Head of caudate nucleus (tissue), 42 donors: ENCODE data around the gene CHST10.

Experiments
- DNase-seq, 42 donors: peaks; one replicate each; pipeline versions ENCODE4 v3.0.0 to v3.0.0-alpha.2; 2020 to 2021; ENCODE audit warnings: mixed read lengths in 7 of 42
- intact Hi-C: fragments of 100-400 bp; cut with DNase I; formaldehyde crosslinking; loops from one replicate; pipeline ENCODE4 v1.15.0; 2022

CHST10 gene

GRCh38 chr2:100399714-100400113 is 17.8 kb downstream of the CHST10 start:
- no peak for DNase-seq
- intact Hi-C loops, result no loop called here

DNA sequence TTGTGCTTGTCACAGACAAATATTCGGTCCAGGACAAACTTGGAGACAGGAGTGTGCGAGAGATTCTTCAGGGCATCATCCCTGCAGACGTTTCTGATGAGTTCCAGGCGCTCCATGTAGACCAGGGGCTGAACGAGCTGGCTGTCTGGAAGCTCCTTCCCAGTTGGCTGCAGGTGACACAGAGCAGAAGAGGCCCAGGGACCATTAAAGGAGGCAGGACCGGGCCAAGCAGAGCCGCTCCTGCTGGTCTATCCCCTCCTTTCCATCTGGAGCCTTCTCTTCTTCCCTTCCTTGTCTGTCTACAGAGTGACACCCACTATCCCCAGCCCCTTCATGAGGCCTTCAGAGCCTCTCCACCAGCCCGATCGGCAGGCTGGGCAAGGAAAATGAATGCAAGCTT is 19.5 kb downstream of the CHST10 start:
- intact Hi-C loops, result no loop called here
- no peak for DNase-seq

DNA sequence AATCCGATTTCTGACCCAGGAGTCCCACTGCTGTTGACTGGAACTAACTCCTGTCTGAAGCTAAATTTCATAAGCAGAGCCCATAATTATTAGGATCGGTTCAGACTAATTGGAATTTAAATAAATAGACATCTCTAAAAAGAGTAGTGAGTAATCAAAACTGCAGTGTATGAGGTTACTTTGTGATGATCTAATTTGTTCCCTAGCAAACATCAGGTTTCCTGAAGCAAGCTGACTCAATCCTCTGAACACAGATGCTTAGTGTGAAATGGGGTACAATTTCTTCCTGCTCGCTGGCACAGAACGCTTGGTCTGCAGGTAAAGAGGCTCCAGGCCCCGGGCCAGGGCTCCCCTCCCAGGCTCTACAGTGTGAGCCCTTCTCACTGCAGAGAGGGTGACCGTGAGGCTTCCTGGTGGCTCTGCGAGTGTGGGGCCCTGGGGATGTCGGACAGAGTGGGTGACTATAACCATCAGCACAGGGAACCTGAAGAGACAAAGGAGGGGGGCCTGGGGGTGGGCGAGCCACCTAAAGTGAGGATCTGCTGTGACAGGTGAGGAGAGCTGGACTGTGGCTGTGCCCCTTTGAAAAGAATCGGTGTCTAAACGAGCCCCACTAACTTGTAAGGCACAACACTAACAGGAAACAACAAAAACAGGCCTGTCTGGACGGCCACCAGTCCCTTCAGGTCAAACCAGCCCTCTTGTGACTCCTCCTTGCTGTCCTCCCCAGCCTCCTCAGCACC is 20.2 kb downstream of the CHST10 start:
- intact Hi-C loops, result no loop called here
- DNase-seq, result peak in 1 of 42 donors; percentile 42

DNA sequence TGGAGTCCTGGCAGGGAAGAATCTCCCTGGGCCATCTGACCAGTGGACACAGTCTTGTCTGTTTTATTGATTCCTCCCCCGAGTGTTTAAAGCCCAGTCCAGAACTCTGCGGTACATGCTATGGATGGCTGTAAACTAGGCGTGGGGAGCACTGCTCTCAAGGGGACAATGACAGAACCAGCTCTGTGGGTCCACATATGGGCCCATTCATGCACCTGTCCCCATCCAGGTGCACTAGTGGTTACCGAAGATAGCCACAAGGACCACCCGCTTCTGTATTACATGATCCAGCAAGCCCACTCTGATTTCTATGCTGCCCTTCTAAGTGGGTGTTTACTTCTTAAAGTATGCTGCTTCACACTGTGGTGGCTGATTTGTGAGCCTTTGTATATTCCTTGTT is 21.0 kb downstream of the CHST10 start:
- DNase-seq, result peak in 2 of 42 donors; percentile 21 to 27
- intact Hi-C loops, result no loop called here

- DNase-seq, result peak in 3 of 42 donors; percentile 35 to 43 (median 39)
- intact Hi-C loops, result no loop called here
These were observed 21.7 kb downstream of the CHST10 start for GRCh38 chr2:100395532-100396350.

DNA sequence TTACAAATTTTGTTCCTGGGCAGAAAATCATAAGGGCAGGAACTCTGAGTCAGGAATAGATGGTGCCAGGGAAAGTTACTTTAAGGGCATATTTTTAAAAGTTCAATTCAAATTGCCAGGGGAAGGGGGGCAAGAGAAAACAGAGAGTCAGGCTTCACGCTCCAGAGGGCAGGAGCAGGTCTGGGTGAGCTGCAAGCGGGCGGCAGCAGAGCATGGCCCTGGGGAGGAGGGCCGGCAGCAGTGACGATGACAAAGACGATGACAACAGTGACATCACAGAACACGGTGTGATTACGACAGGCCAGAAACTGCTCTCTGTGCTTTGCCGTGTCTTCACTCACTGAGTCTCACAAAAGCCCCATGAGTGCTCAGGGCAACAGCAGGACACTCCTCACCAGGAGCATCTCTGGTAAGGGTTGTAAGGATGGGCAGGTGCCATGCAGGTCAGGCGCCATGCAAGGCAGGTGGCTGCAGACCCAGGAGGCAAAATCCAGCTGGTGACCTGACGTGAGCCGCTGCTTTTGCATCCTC is 23.3 kb downstream of the CHST10 start:
- intact Hi-C loops, result no loop called here

DNA sequence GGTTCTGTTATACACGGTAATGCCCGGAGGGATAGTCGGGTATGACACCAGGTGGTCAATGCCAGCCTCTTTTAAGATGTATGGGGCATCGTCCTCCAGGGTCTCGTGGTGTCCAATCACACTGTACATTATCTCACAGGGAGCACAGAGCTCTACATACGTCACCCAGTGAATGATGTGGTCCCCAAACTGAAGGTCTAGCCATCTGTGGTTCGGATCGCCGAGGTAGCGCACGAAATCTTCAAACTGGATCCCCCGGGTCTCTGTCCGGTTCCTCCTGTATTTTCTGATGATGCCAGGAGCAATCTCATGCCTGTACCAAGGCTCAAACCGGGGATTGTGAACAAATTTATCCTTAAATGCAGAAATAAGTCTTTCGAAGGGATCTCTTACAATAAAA is 24.1 kb downstream of the CHST10 start:
- intact Hi-C loops, result no loop called here
- peak in 1 of 42 donors; percentile 10 for DNase-seq

More for the DNA sequence above, 23.3 kb downstream of the CHST10 start:
- peak in 1 of 42 donors; percentile 45 for DNase-seq

DNA sequence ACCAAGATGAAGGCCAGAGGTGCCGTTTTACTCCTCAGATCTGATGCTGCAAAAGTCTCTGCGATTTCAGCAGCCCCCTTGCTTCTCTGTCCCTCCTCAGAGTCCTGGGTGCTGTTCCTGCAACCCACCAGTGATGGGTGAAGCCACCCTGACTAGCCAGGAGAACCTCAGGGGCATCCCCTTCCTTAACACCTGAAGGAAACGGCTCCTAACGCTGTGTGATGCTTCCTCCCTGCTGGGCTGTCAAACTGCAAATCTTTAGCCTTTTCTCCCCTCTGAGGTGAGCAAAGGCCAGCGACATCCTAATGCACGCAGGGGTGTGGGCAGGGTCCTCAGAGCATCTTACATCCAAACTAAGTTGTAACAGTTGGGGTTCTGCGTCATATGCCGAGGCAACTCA is 24.8 kb downstream of the CHST10 start:
- peak in 1 of 42 donors; percentile 12 for DNase-seq
- intact Hi-C loops, result no loop called here

DNA sequence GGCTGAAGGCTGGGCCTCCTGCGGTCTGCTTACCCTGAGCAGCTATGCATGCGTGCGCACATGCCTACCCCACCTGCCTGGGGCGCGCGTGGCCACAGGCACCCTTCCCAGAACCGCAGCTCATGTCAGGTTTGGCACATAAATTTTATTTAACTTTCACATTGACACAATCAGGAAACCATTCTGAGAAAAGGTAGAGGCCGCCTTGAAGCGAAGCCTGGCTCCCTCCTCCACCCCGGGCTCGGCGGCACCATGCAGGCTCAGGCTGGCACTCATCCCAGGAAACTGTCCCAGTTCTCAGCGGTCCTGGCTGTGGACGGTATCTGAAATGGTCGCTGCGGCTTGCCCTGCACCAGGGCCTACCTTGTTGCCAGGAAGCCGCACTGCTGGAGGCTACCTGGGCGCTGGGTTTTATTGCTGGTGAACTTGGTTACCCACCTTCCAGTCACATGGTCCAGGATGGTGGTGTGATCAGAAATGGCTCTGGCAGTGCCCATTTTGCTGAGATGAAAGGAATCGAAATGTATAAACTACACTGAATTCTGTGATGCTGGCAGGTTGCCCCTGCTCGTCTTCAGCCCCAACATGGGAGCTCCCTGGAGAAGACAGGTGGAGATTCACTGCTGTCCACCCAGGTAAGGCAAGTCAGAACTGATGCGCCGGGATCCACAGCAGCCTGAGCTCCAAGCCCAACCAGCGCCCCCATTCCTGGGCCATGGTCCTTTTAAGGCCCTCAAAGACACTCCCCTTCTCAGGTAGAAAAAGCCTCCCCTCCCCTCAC is 25.5 kb downstream of the CHST10 start:
- peak in 35 of 42 donors; percentile 22 to 79 (median 53) for DNase-seq
- intact Hi-C loops, result no loop called here

GRCh38 chr2:100390001-100390940 is 27.2 kb downstream of the CHST10 start:
- peak in 1 of 42 donors; percentile 32 for DNase-seq
- intact Hi-C loops, result no loop called here

DNA sequence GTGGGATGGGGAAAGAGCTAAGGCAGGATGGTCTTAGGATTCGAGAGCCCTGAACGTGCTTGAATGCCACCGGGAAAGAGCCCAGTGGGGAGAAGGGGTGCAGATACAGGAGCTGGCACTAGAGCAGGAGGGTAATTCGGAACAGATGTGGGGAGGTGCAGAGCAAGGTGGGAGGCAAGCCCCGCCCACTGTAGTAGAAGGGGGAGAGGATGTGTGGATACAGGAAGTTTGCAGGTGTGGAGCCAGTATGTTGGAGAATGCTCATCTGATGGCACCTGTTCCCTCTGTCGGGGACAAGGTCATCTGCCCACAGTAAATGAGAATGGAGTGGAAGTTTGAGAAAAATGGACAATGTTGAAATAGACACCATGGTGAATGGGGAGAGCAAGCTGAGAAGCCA is 28.8 kb downstream of the CHST10 start:
- intact Hi-C loops, result loop anchor here (10.0 kb wide), 1 partner anchor 824 kb away; no protein-coding TSS in a partner anchor
- peak in 1 of 42 donors; percentile 16 for DNase-seq

GRCh38 chr2:100383954-100384353 is 33.5 kb downstream of the CHST10 start:
- intact Hi-C loops, result loop anchor here (5.0 to 10.0 kb wide), 2 partner anchors 122 to 819 kb away; no protein-coding TSS in a partner anchor

DNA sequence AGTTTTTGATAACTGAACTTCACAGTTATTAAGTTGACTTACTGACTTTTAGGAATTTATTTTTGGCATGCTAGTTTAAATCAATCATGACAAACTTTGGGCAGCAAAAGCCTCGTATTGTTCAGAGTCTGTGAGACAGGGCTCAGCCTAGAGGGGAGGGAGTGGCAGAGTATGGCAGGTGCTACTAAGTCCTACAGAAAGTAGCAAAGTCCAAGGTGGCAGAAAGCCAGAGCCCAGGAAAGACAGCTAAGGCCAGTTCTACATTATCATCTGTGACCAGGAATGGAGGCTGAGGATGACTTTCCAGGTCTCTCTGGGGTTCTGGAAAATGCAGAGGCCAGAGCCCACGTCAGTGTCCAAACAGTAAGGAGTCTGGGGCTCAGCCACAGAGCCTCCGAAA is 34.2 kb downstream of the CHST10 start:
- no peak for DNase-seq
- intact Hi-C loops, result loop anchor here (5.0 to 10.0 kb wide), 2 partner anchors 121 to 819 kb away; no protein-coding TSS in a partner anchor

More at GRCh38 chr2:100383954-100384353, 33.5 kb downstream of the CHST10 start:
- DNase-seq, result no peak

GRCh38 chr2:100381240-100381639 is 36.2 kb downstream of the CHST10 start:
- DNase-seq, result peak; percentile 51 to 95 (median 86)
- intact Hi-C loops, result loop anchor here (5.0 to 10.0 kb wide), 2 partner anchors 119 to 816 kb away; no protein-coding TSS in a partner anchor

DNA sequence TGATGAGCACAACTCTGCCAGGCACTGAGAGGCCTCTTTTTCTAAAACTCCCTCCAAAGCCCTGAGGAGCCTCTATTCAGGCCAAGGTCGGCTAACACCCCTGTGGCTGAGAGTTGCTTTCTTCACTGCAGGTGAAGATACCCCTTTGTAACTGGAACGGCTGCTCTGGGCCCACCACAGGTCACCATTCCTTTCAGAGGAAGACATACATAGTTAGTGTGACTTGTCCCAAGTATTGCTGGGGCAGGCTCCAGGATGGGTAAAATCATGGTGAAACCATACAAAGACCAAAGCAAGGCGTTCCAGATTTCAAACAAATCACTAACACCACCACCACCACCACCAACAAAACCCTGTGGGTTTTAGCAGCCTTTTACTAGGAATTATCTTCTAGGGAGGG is 36.8 kb downstream of the CHST10 start:
- intact Hi-C loops, result loop anchor here (5.0 to 10.0 kb wide), 2 partner anchors 118 to 816 kb away; no protein-coding TSS in a partner anchor

DNA sequence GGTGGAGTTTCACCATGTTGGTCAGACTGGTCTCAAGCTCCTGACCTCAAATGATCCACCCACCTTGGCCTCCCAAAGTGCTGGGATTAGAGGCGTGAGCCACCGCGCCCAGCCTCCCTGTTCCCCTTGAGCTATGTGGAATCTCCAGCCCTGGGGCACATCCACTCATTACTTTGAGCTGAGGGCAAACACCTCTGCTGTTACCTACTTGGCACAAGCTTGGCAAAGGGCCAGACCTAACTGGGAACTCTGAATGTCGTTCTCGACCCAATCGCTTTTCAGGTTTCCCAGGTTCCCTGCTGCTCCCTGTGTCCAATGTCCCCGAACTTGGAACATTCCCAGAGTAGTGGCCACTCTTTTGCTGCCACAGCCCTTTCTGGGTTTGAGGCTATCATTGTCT is 40.6 kb downstream of the CHST10 start:
- intact Hi-C loops, result no loop called here
- no peak for DNase-seq

More for the DNA sequence above, 36.8 kb downstream of the CHST10 start:
- DNase-seq, result no peak

GRCh38 chr2:100367163-100367562 is 50.3 kb downstream of the CHST10 start:
- intact Hi-C loops, result no loop called here

GRCh38 chr2:100365434-100365833 is 52.0 kb downstream of the CHST10 start:
- peak in 22 of 42 donors; percentile 8 to 67 (median 26) for DNase-seq
- intact Hi-C loops, result no loop called here

More at GRCh38 chr2:100367163-100367562, 50.3 kb downstream of the CHST10 start:
- DNase-seq, result no peak
